ENCODE measurements around the gene ZFHX2. TPM values are rescaled to one million over a fixed set of nuclear protein-coding genes. Genes with fewer than 3 reads are reported as not detected.
A peak's percentile ranks its signal among the peaks of the same experiment; 100 is the strongest.

Gene ZFHX2
- total RNA-seq, 5 donors from 2014 or later (not counting 1 experiment from before 2014, with no cell fraction given): 0.15 to 1.3 (median 0.44) TPM

DNA sequence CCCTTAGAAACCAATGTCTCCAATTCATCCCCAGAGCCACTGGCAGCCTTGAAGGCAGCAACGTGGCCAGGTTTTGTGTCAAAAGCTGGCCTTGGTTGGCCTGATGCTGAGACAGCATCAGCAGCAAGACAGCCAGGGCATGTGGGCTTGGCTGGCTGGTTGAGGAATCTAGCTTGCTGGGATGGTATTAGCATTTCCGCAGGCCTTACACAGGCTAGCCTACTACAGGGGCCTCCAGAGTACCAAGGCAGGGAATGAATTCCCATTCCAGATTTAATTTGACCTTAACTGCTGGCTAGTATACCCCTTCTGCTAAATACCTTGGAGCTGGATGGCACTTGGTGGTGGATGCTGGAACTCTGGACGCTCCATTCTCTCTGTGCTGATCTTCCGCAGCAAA lies 66.2 kb downstream of the ZFHX2 start:
- Mint-ChIP-seq H3K4me1 (no peaks in the 10 kb centered on the region), H3K4me3 (no peak overlapping the region), H3K27ac (no peak overlapping the region), H3K27me3 (no peaks in the 10 kb centered on the region), H3K36me3 (peaks cover 45% of the 10 kb centered on the region), H3K9me3 (no peaks in the 10 kb centered on the region)
- H3K27ac ChIP-seq (ENCODE audit: low read length): no peak overlapping the region
- ChIA-PET POLR2A (no interaction called here), CTCF (no interaction called here)
- no peaks in the 10 kb centered on the region for H3K4me1 ChIP-seq (ENCODE audit: control insufficient read depth in 1 of 2, extremely low read depth in 1 of 2, insufficient read depth in 2 of 2, low read length in 2 of 2)
- no peak for DNase-seq
- no peaks in the 10 kb centered on the region for H3K27me3 ChIP-seq (replicated peaks in 1 of 2; ENCODE audit: control insufficient read depth in 2 of 2, extremely low read depth in 1 of 2, insufficient read depth in 2 of 2, low read length in 1 of 2)
- no peaks in the 10 kb centered on the region for H3K9me3 ChIP-seq
- 83% methylated on average over 1 of the region's 4 CpGs for WGBS (ENCODE audit: insufficient coverage)
- no peak for ATAC-seq (replicated peaks in 1 of 4)
- H3K4me3 ChIP-seq (ENCODE audit: control insufficient read depth in 1 of 2, extremely low read depth in 1 of 2, low read length in 1 of 2): no peak overlapping the region
- peaks cover 0 to 26% of the 10 kb centered on the region in 2 donors for H3K36me3 ChIP-seq (ENCODE audit: control insufficient read depth in 2 of 2, extremely low read depth in 1 of 2, insufficient read depth in 1 of 2, low read length in 1 of 2)

DNA sequence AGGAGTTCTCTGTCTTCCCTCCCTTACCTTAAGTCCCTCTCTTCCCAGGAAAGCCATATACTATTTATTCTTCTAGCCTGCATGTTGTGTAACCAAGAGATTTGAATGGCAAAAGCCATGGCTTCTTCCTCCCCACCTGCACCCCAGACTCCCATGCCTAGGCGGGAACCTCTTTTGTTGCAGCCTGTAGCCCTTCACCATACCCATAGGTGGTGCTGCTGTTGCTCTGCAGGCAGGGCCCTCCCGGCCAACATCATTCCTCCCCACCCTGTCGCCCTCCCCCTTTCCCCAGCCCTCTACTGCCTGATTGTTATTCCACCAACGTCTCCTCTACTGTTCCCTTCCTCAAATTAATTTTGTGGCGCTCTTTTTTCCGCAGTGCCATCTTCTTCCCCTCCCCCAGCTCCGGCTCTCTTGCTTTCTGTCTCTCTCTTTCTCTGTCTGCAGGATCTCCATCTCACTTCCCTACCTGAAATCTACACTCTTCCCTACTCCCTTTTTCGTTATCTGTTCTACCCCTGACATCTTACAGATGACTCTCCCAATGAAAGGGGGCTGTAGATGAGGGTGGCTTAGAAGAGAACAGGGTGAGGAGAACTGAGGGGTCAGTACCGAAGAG lies 68.2 kb downstream of the ZFHX2 start:
- no peak overlapping the region for H3K4me3 ChIP-seq (ENCODE audit: control insufficient read depth in 1 of 2, extremely low read depth in 1 of 2, low read length in 1 of 2)
- no peaks in the 10 kb centered on the region for H3K9me3 ChIP-seq
- peaks cover 0 to 34% of the 10 kb centered on the region in 2 donors for H3K36me3 ChIP-seq (ENCODE audit: control insufficient read depth in 2 of 2, extremely low read depth in 1 of 2, insufficient read depth in 1 of 2, low read length in 1 of 2)
- peak in 1 of 35 experiments; percentile 9 for DNase-seq
- 72% methylated on average over 8 of the region's 9 CpGs for WGBS (ENCODE audit: insufficient coverage)
- CTCF ChIA-PET: interaction anchor here in 1 of 2 donors (1.0 kb wide), 1 partner anchor 76 kb away, joined by 3 read pairs; no protein-coding TSS in a partner anchor
- H3K4me1 ChIP-seq (ENCODE audit: control insufficient read depth in 1 of 2, extremely low read depth in 1 of 2, insufficient read depth in 2 of 2, low read length in 2 of 2): no peaks in the 10 kb centered on the region
- no peak overlapping the region for H3K27ac ChIP-seq (ENCODE audit: low read length)
- POLR2A ChIA-PET: no interaction called here
- no peaks in the 10 kb centered on the region for H3K27me3 ChIP-seq (replicated peaks in 1 of 2; ENCODE audit: control insufficient read depth in 2 of 2, extremely low read depth in 1 of 2, insufficient read depth in 2 of 2, low read length in 1 of 2)
- no peak overlapping the region for H3K27ac Mint-ChIP-seq
- peaks cover 1 to 3% (median 1%) of the 10 kb centered on the region in 3 donors for H3K4me1 Mint-ChIP-seq
- no peaks in the 10 kb centered on the region for H3K27me3 Mint-ChIP-seq
- H3K36me3 Mint-ChIP-seq: peaks cover 38% of the 10 kb centered on the region
- ATAC-seq (replicated peaks in 1 of 4): peak in 1 of 4 experiments; percentile 38
- no peak overlapping the region for H3K4me3 Mint-ChIP-seq
- no peaks in the 10 kb centered on the region for H3K9me3 Mint-ChIP-seq

DNA sequence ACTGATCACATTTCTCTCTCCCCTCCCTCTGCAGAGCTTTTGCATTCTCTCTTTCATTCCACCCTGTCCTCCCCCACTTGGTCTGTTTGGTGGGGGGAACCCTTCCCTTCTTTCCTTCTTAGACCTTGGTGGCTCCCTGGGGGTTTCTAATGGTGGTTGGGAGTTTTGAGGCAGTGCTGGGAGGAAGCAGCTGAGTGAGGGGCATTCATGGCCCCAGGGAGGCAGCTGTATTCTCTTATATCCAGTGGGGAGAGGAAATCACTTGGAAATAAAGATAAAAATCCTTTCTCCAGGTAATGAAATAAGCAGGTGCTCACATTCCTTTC lies 68.8 kb downstream of the ZFHX2 start:
- Histone ChIP-seq H3K4me1 (ENCODE audit: control insufficient read depth in 1 of 2, extremely low read depth in 1 of 2, insufficient read depth in 2 of 2, low read length in 2 of 2) (no peaks in the 10 kb centered on the region), H3K4me3 (ENCODE audit: control insufficient read depth in 1 of 2, extremely low read depth in 1 of 2, low read length in 1 of 2) (no peak overlapping the region), H3K36me3 (ENCODE audit: control insufficient read depth in 2 of 2, extremely low read depth in 1 of 2, insufficient read depth in 1 of 2, low read length in 1 of 2) (peaks cover 0 to 38% of the 10 kb centered on the region in 2 donors), H3K27ac (ENCODE audit: low read length) (no peak overlapping the region), H3K27me3 (replicated peaks in 1 of 2; ENCODE audit: control insufficient read depth in 2 of 2, extremely low read depth in 1 of 2, insufficient read depth in 2 of 2, low read length in 1 of 2) (no peaks in the 10 kb centered on the region), H3K9me3 (no peaks in the 10 kb centered on the region)
- H3K9me3 Mint-ChIP-seq: no peaks in the 10 kb centered on the region
- no peak overlapping the region for H3K4me3 Mint-ChIP-seq
- POLR2A ChIA-PET: no interaction called here
- no peaks in the 10 kb centered on the region for H3K27me3 Mint-ChIP-seq
- H3K27ac Mint-ChIP-seq: no peak overlapping the region
- peaks cover 36% of the 10 kb centered on the region for H3K36me3 Mint-ChIP-seq
- H3K4me1 Mint-ChIP-seq: peaks cover 4 to 8% (median 6%) of the 10 kb centered on the region in 3 donors
- ATAC-seq (replicated peaks in 1 of 4): no peak
- no peak for DNase-seq
- CTCF ChIA-PET: interaction anchor here in 1 of 2 donors (9.1 kb wide), 1 partner anchor 77 kb away, joined by 107 read pairs; the partner anchor contains the start of gene THTPA

DNA sequence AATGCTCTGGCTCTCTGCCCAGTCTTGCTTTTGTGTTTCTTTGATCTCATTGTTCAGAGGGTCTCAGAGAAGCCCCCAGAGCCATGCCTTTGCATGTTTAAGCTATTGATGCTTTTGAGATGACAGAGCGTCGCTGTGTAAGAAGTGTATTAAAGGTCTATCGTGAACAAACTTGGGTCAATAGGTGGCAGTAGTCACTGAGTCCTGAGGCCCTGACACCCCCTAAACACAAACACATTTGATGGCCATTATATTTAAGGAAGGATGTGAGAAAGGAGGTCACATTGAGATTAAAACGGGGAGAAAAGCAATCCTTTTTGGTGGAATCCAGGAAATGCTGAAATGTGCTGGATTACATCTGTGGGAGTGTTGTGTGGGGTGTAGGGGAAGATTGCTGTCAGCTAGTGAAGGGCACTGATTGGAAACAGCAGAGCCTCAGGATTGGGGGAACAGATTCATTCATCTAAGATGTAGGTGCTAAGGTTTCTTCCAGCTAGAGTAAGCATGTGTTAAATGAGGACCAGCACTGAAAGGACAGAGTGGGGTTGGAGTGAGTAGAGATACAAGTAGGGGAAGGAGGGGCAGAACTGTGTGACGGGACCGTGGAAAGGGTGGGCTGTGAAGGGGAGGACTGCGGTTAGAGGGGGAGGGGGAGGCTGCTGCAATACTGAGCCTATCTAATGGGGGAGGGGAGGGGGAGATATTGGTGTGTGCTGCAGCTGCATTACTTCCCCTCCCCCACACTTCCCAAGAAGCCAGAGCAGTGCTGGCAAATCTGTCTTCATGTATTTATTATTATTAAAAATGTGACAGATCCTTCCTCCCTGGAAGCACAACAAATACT lies 69.4 kb downstream of the ZFHX2 start:
- Mint-ChIP-seq H3K4me1 (peaks cover 7 to 14% (median 7%) of the 10 kb centered on the region in 3 donors), H3K4me3 (no peak overlapping the region), H3K27ac (no peak overlapping the region), H3K36me3 (peaks cover 42% of the 10 kb centered on the region), H3K27me3 (no peaks in the 10 kb centered on the region), H3K9me3 (no peaks in the 10 kb centered on the region)
- POLR2A ChIA-PET: no interaction called here
- 80% methylated on average over 1 of the region's 7 CpGs for WGBS (ENCODE audit: insufficient coverage)
- Histone ChIP-seq H3K4me3 (ENCODE audit: control insufficient read depth in 1 of 2, extremely low read depth in 1 of 2, low read length in 1 of 2) (no peak overlapping the region), H3K9me3 (no peaks in the 10 kb centered on the region), H3K27ac (ENCODE audit: low read length) (no peak overlapping the region), H3K4me1 (ENCODE audit: control insufficient read depth in 1 of 2, extremely low read depth in 1 of 2, insufficient read depth in 2 of 2, low read length in 2 of 2) (no peaks in the 10 kb centered on the region), H3K27me3 (replicated peaks in 1 of 2; ENCODE audit: control insufficient read depth in 2 of 2, extremely low read depth in 1 of 2, insufficient read depth in 2 of 2, low read length in 1 of 2) (no peaks in the 10 kb centered on the region), H3K36me3 (ENCODE audit: control insufficient read depth in 2 of 2, extremely low read depth in 1 of 2, insufficient read depth in 1 of 2, low read length in 1 of 2) (peaks cover 1 to 44% of the 10 kb centered on the region in 2 donors)
- CTCF ChIA-PET: interaction anchor here in 1 of 2 donors (9.1 kb wide), 1 partner anchor 78 kb away, joined by 107 read pairs; the partner anchor contains the start of gene THTPA
- ATAC-seq (replicated peaks in 1 of 4) (no peak), DNase-seq (no peak)

GRCh38 chr14:23481362-23481970 lies 70.1 kb downstream of the ZFHX2 start:
- ChIA-PET CTCF (interaction anchor here (0.6 to 9.1 kb wide), 2 partner anchors 57 to 78 kb away, joined by 10 to 107 read pairs; partner anchors contain the start of gene THTPA (in 1 of the 2)), POLR2A (no interaction called here)
- Histone ChIP-seq H3K27me3 (replicated peaks in 1 of 2; ENCODE audit: control insufficient read depth in 2 of 2, extremely low read depth in 1 of 2, insufficient read depth in 2 of 2, low read length in 1 of 2) (no peaks in the 10 kb centered on the region), H3K36me3 (ENCODE audit: control insufficient read depth in 2 of 2, extremely low read depth in 1 of 2, insufficient read depth in 1 of 2, low read length in 1 of 2) (peaks cover 7 to 45% of the 10 kb centered on the region in 2 donors), H3K27ac (ENCODE audit: low read length) (no peak overlapping the region), H3K9me3 (no peaks in the 10 kb centered on the region), H3K4me3 (ENCODE audit: control insufficient read depth in 1 of 2, extremely low read depth in 1 of 2, low read length in 1 of 2) (no peak overlapping the region), H3K4me1 (ENCODE audit: control insufficient read depth in 1 of 2, extremely low read depth in 1 of 2, insufficient read depth in 2 of 2, low read length in 2 of 2) (no peaks in the 10 kb centered on the region)
- H3K9me3 Mint-ChIP-seq: no peaks in the 10 kb centered on the region
- ATAC-seq (replicated peaks in 1 of 4) (no peak), DNase-seq (no peak)
- no peak overlapping the region for H3K4me3 Mint-ChIP-seq
- peaks cover 7 to 18% (median 8%) of the 10 kb centered on the region in 3 donors for H3K4me1 Mint-ChIP-seq
- WGBS (ENCODE audit: insufficient coverage): 100% methylated on average over 1 of the region's 3 CpGs
- H3K27me3 Mint-ChIP-seq: no peaks in the 10 kb centered on the region
- peaks cover 41% of the 10 kb centered on the region for H3K36me3 Mint-ChIP-seq
- H3K27ac Mint-ChIP-seq: no peak overlapping the region

- Mint-ChIP-seq H3K36me3 (peaks cover 43% of the 10 kb centered on the region), H3K9me3 (no peaks in the 10 kb centered on the region), H3K4me3 (no peak overlapping the region), H3K27ac (peak overlapping the region in 1 of 2 donors; percentile 48), H3K27me3 (no peaks in the 10 kb centered on the region), H3K4me1 (peaks cover 7 to 18% (median 8%) of the 10 kb centered on the region in 3 donors)
- no peaks in the 10 kb centered on the region for H3K27me3 ChIP-seq (replicated peaks in 1 of 2; ENCODE audit: control insufficient read depth in 2 of 2, extremely low read depth in 1 of 2, insufficient read depth in 2 of 2, low read length in 1 of 2)
- CTCF ChIA-PET: interaction anchor here (0.6 to 9.1 kb wide), 26 partner anchors 9 to 965 kb away, joined by 3 to 107 read pairs (median 4); partner anchors contain the start of genes AP1G2 (in 1 of the 2), NGDN (in 1 of the 2) and THTPA (in 1 of the 2)
- H3K4me3 ChIP-seq (ENCODE audit: control insufficient read depth in 1 of 2, extremely low read depth in 1 of 2, low read length in 1 of 2): no peak overlapping the region
- peaks cover 9 to 61% of the 10 kb centered on the region in 2 donors for H3K36me3 ChIP-seq (ENCODE audit: control insufficient read depth in 2 of 2, extremely low read depth in 1 of 2, insufficient read depth in 1 of 2, low read length in 1 of 2)
- no peaks in the 10 kb centered on the region for H3K9me3 ChIP-seq
- no CpG with 5 or more reads among the region's 5 CpGs for WGBS (ENCODE audit: insufficient coverage)
- ATAC-seq (replicated peaks in 1 of 4) (peak; percentile 43 to 74 (median 68)), DNase-seq (peak; percentile 9 to 81 (median 63))
- no peak overlapping the region for H3K27ac ChIP-seq (ENCODE audit: low read length)
- POLR2A ChIA-PET: interaction anchor here (0.6 to 0.7 kb wide), 3 partner anchors 80 to 279 kb away, joined by 3 to 4 read pairs (median 3); no protein-coding TSS in a partner anchor
- no peaks in the 10 kb centered on the region for H3K4me1 ChIP-seq (ENCODE audit: control insufficient read depth in 1 of 2, extremely low read depth in 1 of 2, insufficient read depth in 2 of 2, low read length in 2 of 2)
These were observed 73.3 kb downstream of the ZFHX2 start for GRCh38 chr14:23478109-23478759.
